ENCODE data around the gene KCNK1.

KCNK1 gene
- total RNA-seq: 0 to 74.8 (median 2.0) reads per million in 9 experiments

DNA sequence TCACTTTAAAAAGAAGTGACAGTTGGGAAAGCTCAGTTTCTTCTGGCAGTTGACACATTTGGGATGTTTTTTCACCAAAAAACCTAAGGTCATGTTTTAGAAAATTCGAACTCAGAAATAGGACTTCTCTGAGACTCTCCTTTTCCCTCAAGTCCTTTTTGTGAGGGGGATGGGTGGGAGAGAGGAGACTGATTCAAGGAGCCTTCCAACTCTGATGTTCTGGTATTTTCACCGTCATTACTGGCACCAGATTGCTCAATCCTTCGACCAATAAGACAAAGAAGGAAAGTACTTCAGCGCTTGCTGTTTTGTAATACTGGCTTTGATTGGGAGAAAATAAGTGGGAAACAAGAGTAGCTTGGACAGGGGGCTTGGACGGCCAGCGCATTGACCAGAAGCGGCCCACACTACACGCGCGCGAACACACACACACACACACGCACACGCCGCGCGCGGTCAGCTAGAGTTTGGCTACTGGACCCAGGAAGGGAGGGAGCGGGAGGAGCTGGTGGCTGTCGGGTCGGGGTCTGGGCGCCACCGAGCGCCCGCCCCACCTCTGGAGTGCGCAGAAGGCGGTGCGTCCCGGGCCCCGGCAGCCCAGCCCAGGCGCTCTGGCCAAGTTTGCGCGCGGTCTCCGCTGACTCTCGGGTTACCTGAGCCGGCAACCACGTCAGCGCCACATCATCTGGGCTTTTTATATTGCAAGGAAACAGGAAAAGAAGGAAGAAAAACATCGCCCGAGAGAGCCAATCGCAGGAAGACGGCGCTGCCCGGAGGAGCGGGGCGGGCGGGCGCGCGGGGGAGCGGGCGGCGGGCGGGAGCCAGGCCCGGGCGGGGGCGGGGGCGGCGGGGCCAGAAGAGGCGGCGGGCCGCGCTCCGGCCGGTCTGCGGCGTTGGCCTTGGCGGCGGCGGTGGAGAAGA lies at the start of gene KCNK1:
Gene KCNK1, plus strand, starts transcription at position 855 of the 921 bp plus-strand sequence. Its CDS starts 66 bp downstream, at position 921.
- Mint-ChIP-seq H3K27me3 (peaks cover 75 to 89% of the 10 kb centered on the region in 2 donors), H3K27ac (no peak within 1 kb of the TSS), H3K9me3 (peaks cover 0 to 1% of the 10 kb centered on the region in 2 donors), H3K4me3 (no peak within 1 kb of the TSS), H3K4me1 (ENCODE audit: low read depth in 2 of 2) (no peaks in the 10 kb centered on the region), H3K36me3 (ENCODE audit: insufficient read depth) (no peaks in the 10 kb centered on the region)
- ATAC-seq (replicated peaks) (no peak), DNase-seq (no peak)

DNA sequence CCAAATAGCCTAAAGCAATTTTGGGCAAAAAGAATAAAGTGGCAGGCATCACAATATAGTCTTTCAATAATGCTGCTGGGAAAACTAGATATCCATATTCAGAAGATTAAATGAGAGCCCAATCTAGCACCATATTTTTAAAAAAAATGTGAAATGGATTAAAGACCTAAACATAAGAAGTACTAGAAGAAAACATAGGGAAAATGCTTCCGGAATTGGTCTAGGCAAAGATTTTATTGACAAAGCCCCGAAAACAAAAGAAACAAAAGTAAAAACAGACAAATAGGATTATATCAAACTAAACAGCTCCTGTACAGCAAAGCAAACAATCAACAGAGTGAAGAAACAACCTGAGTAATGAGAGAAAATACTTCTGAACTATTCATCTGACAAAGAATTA lies 48.6 kb upstream of the KCNK1 start:
- Mint-ChIP-seq H3K4me3 (no peak overlapping the region), H3K27ac (no peak overlapping the region), H3K36me3 (ENCODE audit: insufficient read depth) (no peaks in the 10 kb centered on the region), H3K27me3 (no peaks in the 10 kb centered on the region), H3K4me1 (ENCODE audit: low read depth in 2 of 2) (no peaks in the 10 kb centered on the region), H3K9me3 (peaks cover 0 to 10% of the 10 kb centered on the region in 2 donors)
- DNase-seq: no peak
- no peak for ATAC-seq (replicated peaks)

DNA sequence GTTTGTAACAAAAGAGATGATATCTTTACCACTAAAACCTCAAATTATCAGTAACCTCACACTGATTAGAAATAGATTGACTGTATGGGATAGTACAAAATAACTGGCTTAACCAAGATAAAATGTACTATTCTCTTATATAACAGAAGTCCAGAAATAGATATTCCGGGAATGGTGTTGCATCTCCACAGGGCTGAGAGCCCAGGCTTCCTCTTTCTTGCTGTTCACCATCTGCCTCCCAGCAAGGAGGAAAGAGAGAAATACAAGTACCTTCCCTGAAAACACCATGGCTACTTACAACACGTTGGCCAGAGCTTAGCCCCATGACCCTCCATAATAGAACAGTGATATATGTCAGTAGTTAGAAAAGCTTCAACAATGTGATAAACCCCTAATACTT lies 47.0 kb upstream of the KCNK1 start:
- Mint-ChIP-seq H3K27ac (no peak overlapping the region), H3K27me3 (peaks cover 0 to 6% of the 10 kb centered on the region in 2 donors), H3K4me3 (no peak overlapping the region), H3K36me3 (ENCODE audit: insufficient read depth) (no peaks in the 10 kb centered on the region), H3K4me1 (ENCODE audit: low read depth in 2 of 2) (no peaks in the 10 kb centered on the region), H3K9me3 (peaks cover 0 to 3% of the 10 kb centered on the region in 2 donors)
- ATAC-seq (replicated peaks) (no peak), DNase-seq (no peak)

- ATAC-seq (replicated peaks) (no peak), DNase-seq (no peak)
- Mint-ChIP-seq H3K27ac (no peak overlapping the region), H3K4me3 (no peak overlapping the region), H3K27me3 (peaks cover 6% of the 10 kb centered on the region in 2 donors), H3K4me1 (ENCODE audit: low read depth in 2 of 2) (no peaks in the 10 kb centered on the region), H3K36me3 (ENCODE audit: insufficient read depth) (no peaks in the 10 kb centered on the region), H3K9me3 (no peaks in the 10 kb centered on the region)
Measured at GRCh38 chr1:233569636-233570035, 44.3 kb upstream of the KCNK1 start.

DNA sequence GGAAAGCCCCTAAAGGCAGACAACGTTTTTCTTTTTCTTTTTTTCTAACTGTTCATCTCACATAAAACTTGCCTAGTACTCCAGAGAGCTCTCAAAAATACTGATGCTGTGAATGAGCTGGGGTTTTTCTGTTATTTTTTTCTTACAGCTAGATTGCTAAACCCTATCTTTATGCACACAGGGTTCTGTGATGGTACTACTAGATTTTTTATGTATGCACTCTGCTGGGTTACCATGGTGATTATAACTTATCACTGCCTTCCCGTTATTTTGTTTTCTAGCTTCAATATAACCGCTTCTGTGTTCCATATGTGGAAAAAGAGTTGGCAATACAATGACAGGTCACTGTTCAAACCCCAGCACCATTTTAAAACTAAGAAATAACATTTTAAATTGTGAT lies 43.7 kb upstream of the KCNK1 start:
- Mint-ChIP-seq H3K4me1 (ENCODE audit: low read depth in 2 of 2) (no peaks in the 10 kb centered on the region), H3K4me3 (no peak overlapping the region), H3K9me3 (no peaks in the 10 kb centered on the region), H3K27ac (no peak overlapping the region), H3K27me3 (peaks cover 6 to 7% of the 10 kb centered on the region in 2 donors), H3K36me3 (ENCODE audit: insufficient read depth) (no peaks in the 10 kb centered on the region)
- DNase-seq (no peak), ATAC-seq (replicated peaks) (no peak)

DNA sequence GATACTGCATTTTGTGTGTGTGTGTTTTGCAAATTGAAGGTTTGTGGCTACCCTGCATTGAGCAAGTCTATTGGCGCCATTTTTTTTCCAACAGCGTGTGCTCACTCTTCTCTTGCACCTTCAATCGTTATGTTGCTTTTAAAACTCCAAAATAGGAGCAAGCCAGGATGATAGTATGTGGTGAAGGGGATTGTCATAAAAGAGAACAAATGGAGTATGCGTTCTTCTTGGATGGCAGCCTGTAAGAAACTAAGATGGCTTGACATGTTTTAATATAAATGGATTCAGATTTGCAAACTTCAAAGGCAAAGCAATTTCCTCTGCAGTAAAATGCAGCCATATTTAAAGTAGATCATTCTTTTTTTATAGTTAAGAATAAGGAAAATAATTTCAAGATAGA lies 43.2 kb upstream of the KCNK1 start:
- Mint-ChIP-seq H3K27ac (no peak overlapping the region), H3K4me3 (no peak overlapping the region), H3K9me3 (no peaks in the 10 kb centered on the region), H3K36me3 (ENCODE audit: insufficient read depth) (no peaks in the 10 kb centered on the region), H3K27me3 (peaks cover 6 to 12% of the 10 kb centered on the region in 2 donors), H3K4me1 (ENCODE audit: low read depth in 2 of 2) (no peaks in the 10 kb centered on the region)
- no peak for DNase-seq
- ATAC-seq (replicated peaks): no peak

DNA sequence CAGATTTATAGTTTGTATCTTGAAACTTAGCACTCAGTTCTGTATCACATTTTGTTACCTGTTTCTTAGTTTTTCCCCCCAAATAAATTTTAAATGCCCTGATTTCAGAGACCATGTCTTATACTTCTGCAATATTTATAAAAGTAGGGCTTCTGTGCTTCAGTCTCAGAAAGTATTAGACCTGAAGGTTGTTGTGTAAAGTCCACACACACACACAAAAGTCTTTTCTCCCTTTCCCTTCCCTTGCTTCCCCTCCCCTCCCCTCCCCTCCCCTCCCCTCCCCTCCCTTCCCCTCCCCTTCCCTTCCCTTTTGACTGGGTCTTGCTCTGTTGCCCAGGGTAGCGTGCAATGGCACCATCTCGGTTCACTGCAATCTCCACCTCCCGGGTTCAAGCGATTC lies 41.0 kb upstream of the KCNK1 start:
- H3K36me3 Mint-ChIP-seq (ENCODE audit: insufficient read depth): no peaks in the 10 kb centered on the region
- H3K9me3 Mint-ChIP-seq: no peaks in the 10 kb centered on the region
- no peak overlapping the region for H3K4me3 Mint-ChIP-seq
- no peak overlapping the region for H3K27ac Mint-ChIP-seq
- H3K4me1 Mint-ChIP-seq (ENCODE audit: low read depth in 2 of 2): no peaks in the 10 kb centered on the region
- ATAC-seq (replicated peaks) (no peak), DNase-seq (no peak)
- H3K27me3 Mint-ChIP-seq: peaks cover 6 to 18% of the 10 kb centered on the region in 2 donors

DNA sequence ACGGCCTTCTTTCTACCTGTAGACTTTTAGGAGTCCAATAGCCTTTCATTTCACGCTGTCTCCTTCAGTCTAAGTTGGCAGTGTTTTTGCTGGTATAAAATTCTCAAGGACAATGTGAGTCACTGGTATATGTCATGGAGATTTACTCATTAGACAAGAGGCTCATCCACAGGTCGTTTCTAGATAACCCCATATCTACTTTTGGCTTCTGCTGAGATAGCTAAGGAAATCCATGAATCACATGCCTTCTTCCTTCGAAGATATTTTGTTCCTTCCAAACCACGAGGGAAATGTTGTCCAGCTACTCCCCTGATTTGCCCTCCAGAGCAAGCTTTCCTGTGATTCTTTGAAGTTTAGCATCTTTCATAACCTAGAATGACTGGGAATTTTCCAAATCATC lies 38.5 kb upstream of the KCNK1 start:
- ATAC-seq (replicated peaks) (no peak), DNase-seq (no peak)
- Mint-ChIP-seq H3K9me3 (peaks cover 0 to 5% of the 10 kb centered on the region in 2 donors), H3K27me3 (peaks cover 18 to 30% of the 10 kb centered on the region in 2 donors), H3K27ac (no peak overlapping the region), H3K36me3 (ENCODE audit: insufficient read depth) (no peaks in the 10 kb centered on the region), H3K4me1 (ENCODE audit: low read depth in 2 of 2) (no peaks in the 10 kb centered on the region), H3K4me3 (no peak overlapping the region)

DNA sequence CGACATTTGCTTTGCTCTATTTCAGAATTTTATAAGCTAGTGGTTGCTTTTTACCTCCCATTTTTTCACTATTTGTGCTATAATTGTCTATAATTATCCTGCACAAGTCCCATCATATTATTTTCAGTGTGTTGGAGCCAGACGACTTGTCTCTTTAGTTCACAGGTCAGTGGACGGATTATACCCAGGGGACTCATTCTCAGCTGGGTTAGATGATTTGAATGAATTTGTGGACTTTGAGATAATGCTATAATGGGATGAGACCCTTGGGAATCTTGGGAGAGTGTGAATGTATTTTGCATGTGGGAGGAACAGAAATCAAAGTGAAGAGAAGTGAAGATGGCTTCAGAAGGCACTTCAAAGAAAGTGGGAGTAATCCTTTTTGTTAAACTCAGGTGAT lies 31.5 kb upstream of the KCNK1 start:
- H3K27ac Mint-ChIP-seq: no peak overlapping the region
- no peaks in the 10 kb centered on the region for H3K36me3 Mint-ChIP-seq (ENCODE audit: insufficient read depth)
- H3K4me3 Mint-ChIP-seq: no peak overlapping the region
- no peak for DNase-seq
- peaks cover 0 to 5% of the 10 kb centered on the region in 2 donors for H3K9me3 Mint-ChIP-seq
- H3K27me3 Mint-ChIP-seq: peaks cover 31 to 59% of the 10 kb centered on the region in 2 donors
- no peak for ATAC-seq (replicated peaks)
- H3K4me1 Mint-ChIP-seq (ENCODE audit: low read depth in 2 of 2): no peaks in the 10 kb centered on the region

GRCh38 chr1:233584376-233584775 lies 29.5 kb upstream of the KCNK1 start:
- Mint-ChIP-seq H3K4me3 (no peak overlapping the region), H3K36me3 (ENCODE audit: insufficient read depth) (no peaks in the 10 kb centered on the region), H3K27me3 (peaks cover 21 to 62% of the 10 kb centered on the region in 2 donors), H3K4me1 (ENCODE audit: low read depth in 2 of 2) (no peaks in the 10 kb centered on the region), H3K9me3 (peaks cover 0 to 2% of the 10 kb centered on the region in 2 donors), H3K27ac (no peak overlapping the region)
- DNase-seq: no peak
- ATAC-seq (replicated peaks): no peak

GRCh38 chr1:233584931-233585330 lies 29.0 kb upstream of the KCNK1 start:
- H3K9me3 Mint-ChIP-seq: no peaks in the 10 kb centered on the region
- H3K27me3 Mint-ChIP-seq: peaks cover 21 to 58% of the 10 kb centered on the region in 2 donors
- DNase-seq (no peak), ATAC-seq (replicated peaks) (no peak)
- H3K4me1 Mint-ChIP-seq (ENCODE audit: low read depth in 2 of 2): no peaks in the 10 kb centered on the region
- H3K36me3 Mint-ChIP-seq (ENCODE audit: insufficient read depth): no peaks in the 10 kb centered on the region
- no peak overlapping the region for H3K27ac Mint-ChIP-seq
- no peak overlapping the region for H3K4me3 Mint-ChIP-seq

- Mint-ChIP-seq H3K36me3 (ENCODE audit: insufficient read depth) (no peaks in the 10 kb centered on the region), H3K4me3 (no peak overlapping the region), H3K27ac (no peak overlapping the region), H3K27me3 (peaks cover 9 to 44% of the 10 kb centered on the region in 2 donors), H3K9me3 (no peaks in the 10 kb centered on the region), H3K4me1 (ENCODE audit: low read depth in 2 of 2) (no peaks in the 10 kb centered on the region)
- no peak for ATAC-seq (replicated peaks)
- DNase-seq: no peak
Measured at GRCh38 chr1:233586301-233586700, 27.6 kb upstream of the KCNK1 start.

DNA sequence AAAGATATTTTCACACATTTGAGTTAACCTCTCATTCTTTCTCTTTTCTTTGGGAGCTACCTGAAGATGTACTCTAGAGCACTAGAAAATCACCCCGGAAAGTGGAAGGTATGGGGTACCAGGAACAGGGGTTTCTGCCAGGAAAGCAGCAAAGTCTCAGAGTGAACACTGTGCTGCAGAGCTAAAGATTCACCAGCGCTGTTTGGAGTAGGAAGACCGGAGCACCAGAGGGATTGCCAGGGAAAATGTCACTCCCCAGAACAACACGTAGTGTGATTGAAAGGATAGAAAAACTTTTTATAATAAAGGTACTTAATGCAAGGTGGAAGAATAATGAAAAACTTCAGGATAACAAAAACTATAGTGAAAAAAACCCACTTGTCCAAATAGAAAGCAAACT lies 26.7 kb upstream of the KCNK1 start:
- no peaks in the 10 kb centered on the region for H3K9me3 Mint-ChIP-seq
- ATAC-seq (replicated peaks): no peak
- no peak for DNase-seq
- H3K4me1 Mint-ChIP-seq (ENCODE audit: low read depth in 2 of 2): no peaks in the 10 kb centered on the region
- no peaks in the 10 kb centered on the region for H3K36me3 Mint-ChIP-seq (ENCODE audit: insufficient read depth)
- H3K4me3 Mint-ChIP-seq: no peak overlapping the region
- no peak overlapping the region for H3K27ac Mint-ChIP-seq
- peaks cover 8 to 38% of the 10 kb centered on the region in 2 donors for H3K27me3 Mint-ChIP-seq
